Measurements from ENCODE around the gene TYW1. TPM values are rescaled to one million over a fixed set of nuclear protein-coding genes. Genes with fewer than 3 reads are reported as not detected.
"Not testable (repeated sequence)": the region's sequence is repeated elsewhere in the genome, so short reads cannot be mapped to it uniquely, and the experiment has no call there.

TYW1 gene
- total RNA-seq, 2 donors from 2014 or later, result 11.1 to 16.2 TPM

GRCh38 chr7:67156064-67156463 lies 159.4 kb downstream of the TYW1 start:
- not testable (repeated sequence) for H3K9me3 Mint-ChIP-seq; H3K4me3 Mint-ChIP-seq; H3K27ac Mint-ChIP-seq; H3K27me3 Mint-ChIP-seq; ATAC-seq (replicated peaks); H3K4me1 Mint-ChIP-seq
- H3K36me3 Mint-ChIP-seq (ENCODE audit: low read depth), result peaks cover 30% of the 10 kb centered on the region

GRCh38 chr7:67163285-67163684 lies 166.7 kb downstream of the TYW1 start:
- H3K27me3 Mint-ChIP-seq; H3K9me3 Mint-ChIP-seq; H3K36me3 Mint-ChIP-seq (ENCODE audit: low read depth): not testable (repeated sequence)
- Mint-ChIP-seq H3K4me1 (peaks cover 10% of the 10 kb centered on the region), H3K4me3 (peak overlapping the region; percentile 4), H3K27ac (peak overlapping the region; percentile 1)
- ATAC-seq (replicated peaks), result peak; percentile 85

GRCh38 chr7:67171151-67171550 lies 174.5 kb downstream of the TYW1 start:
- not testable (repeated sequence) for H3K27me3 Mint-ChIP-seq; H3K36me3 Mint-ChIP-seq (ENCODE audit: low read depth); H3K4me1 Mint-ChIP-seq; H3K9me3 Mint-ChIP-seq
- Mint-ChIP-seq H3K27ac (peak overlapping the region; percentile 88), H3K4me3 (peak overlapping the region; percentile 71)
- ATAC-seq (replicated peaks), result peak; percentile 32

- H3K4me1 Mint-ChIP-seq; H3K9me3 Mint-ChIP-seq; H3K27me3 Mint-ChIP-seq; H3K4me3 Mint-ChIP-seq; ATAC-seq (replicated peaks); H3K27ac Mint-ChIP-seq; H3K36me3 Mint-ChIP-seq (ENCODE audit: low read depth): not testable (repeated sequence)
Measured at GRCh38 chr7:67176730-67177129, 180.1 kb downstream of the TYW1 start.

- not testable (repeated sequence) for H3K4me1 Mint-ChIP-seq; ATAC-seq (replicated peaks); H3K4me3 Mint-ChIP-seq; H3K27ac Mint-ChIP-seq; H3K9me3 Mint-ChIP-seq; H3K27me3 Mint-ChIP-seq
- H3K36me3 Mint-ChIP-seq (ENCODE audit: low read depth), result peaks cover 13% of the 10 kb centered on the region
Measured at GRCh38 chr7:67178915-67179688, 182.5 kb downstream of the TYW1 start.

GRCh38 chr7:67182956-67183750 lies 186.5 kb downstream of the TYW1 start:
- not testable (repeated sequence) for H3K4me1 Mint-ChIP-seq, H3K27me3 Mint-ChIP-seq, H3K27ac Mint-ChIP-seq, H3K9me3 Mint-ChIP-seq, H3K4me3 Mint-ChIP-seq
- ATAC-seq (replicated peaks), result peak; percentile 50
- H3K36me3 Mint-ChIP-seq (ENCODE audit: low read depth), result peaks cover 22% of the 10 kb centered on the region

- ATAC-seq (replicated peaks); H3K27me3 Mint-ChIP-seq; H3K9me3 Mint-ChIP-seq: not testable (repeated sequence)
- H3K36me3 Mint-ChIP-seq (ENCODE audit: low read depth), result peaks cover 22% of the 10 kb centered on the region
- H3K4me3 Mint-ChIP-seq, result peak overlapping the region; percentile 10
- H3K27ac Mint-ChIP-seq, result peak overlapping the region; percentile 57
- H3K4me1 Mint-ChIP-seq, result peaks cover 18% of the 10 kb centered on the region
Measured at GRCh38 chr7:67184912-67185659, 188.5 kb downstream of the TYW1 start.

GRCh38 chr7:67185660-67186129 lies 189.1 kb downstream of the TYW1 start:
- H3K9me3 Mint-ChIP-seq, H3K27me3 Mint-ChIP-seq: not testable (repeated sequence)
- Mint-ChIP-seq H3K36me3 (ENCODE audit: low read depth) (peaks cover 22% of the 10 kb centered on the region), H3K27ac (peak overlapping the region; percentile 57), H3K4me3 (peak overlapping the region; percentile 10), H3K4me1 (peaks cover 23% of the 10 kb centered on the region)
- peak; percentile 88 for ATAC-seq (replicated peaks)

- H3K27ac Mint-ChIP-seq; ATAC-seq (replicated peaks); H3K36me3 Mint-ChIP-seq (ENCODE audit: low read depth); H3K27me3 Mint-ChIP-seq; H3K9me3 Mint-ChIP-seq; H3K4me3 Mint-ChIP-seq: not testable (repeated sequence)
- peaks cover 30% of the 10 kb centered on the region for H3K4me1 Mint-ChIP-seq
Measured at GRCh38 chr7:67189160-67189559, 192.5 kb downstream of the TYW1 start.

GRCh38 chr7:67189801-67190465 lies 193.3 kb downstream of the TYW1 start:
- not testable (repeated sequence) for H3K36me3 Mint-ChIP-seq (ENCODE audit: low read depth); ATAC-seq (replicated peaks); H3K9me3 Mint-ChIP-seq; H3K27me3 Mint-ChIP-seq; H3K4me3 Mint-ChIP-seq; H3K27ac Mint-ChIP-seq
- H3K4me1 Mint-ChIP-seq, result peaks cover 28% of the 10 kb centered on the region

- ATAC-seq (replicated peaks); H3K4me3 Mint-ChIP-seq; H3K27ac Mint-ChIP-seq; H3K27me3 Mint-ChIP-seq; H3K9me3 Mint-ChIP-seq: not testable (repeated sequence)
- H3K4me1 Mint-ChIP-seq, result peaks cover 21% of the 10 kb centered on the region
- peaks cover 13% of the 10 kb centered on the region for H3K36me3 Mint-ChIP-seq (ENCODE audit: low read depth)
Measured at GRCh38 chr7:67191002-67191720, 194.5 kb downstream of the TYW1 start.

- Mint-ChIP-seq H3K36me3 (ENCODE audit: low read depth) (peaks cover 24% of the 10 kb centered on the region), H3K27ac (peak overlapping the region; percentile 23), H3K4me3 (peak overlapping the region; percentile 32), H3K4me1 (peaks cover 21% of the 10 kb centered on the region)
- not testable (repeated sequence) for H3K27me3 Mint-ChIP-seq; ATAC-seq (replicated peaks); H3K9me3 Mint-ChIP-seq
Measured at GRCh38 chr7:67192123-67192702, 195.6 kb downstream of the TYW1 start.

- peaks cover 21% of the 10 kb centered on the region for H3K4me1 Mint-ChIP-seq
- not testable (repeated sequence) for H3K27me3 Mint-ChIP-seq, H3K9me3 Mint-ChIP-seq
- peaks cover 28% of the 10 kb centered on the region for H3K36me3 Mint-ChIP-seq (ENCODE audit: low read depth)
- peak; percentile 76 for ATAC-seq (replicated peaks)
- H3K27ac Mint-ChIP-seq, result peak overlapping the region; percentile 23
- H3K4me3 Mint-ChIP-seq, result peak overlapping the region; percentile 32
Measured at GRCh38 chr7:67192889-67193613, 196.4 kb downstream of the TYW1 start.

Data from activated T-helper 17 cell treated with anti-CD3 and anti-CD28 coated beads, Interleukin-2, amount 50 U/mL, for 72 hours (primary cell).